GM20000 (cell line): ENCODE data around the gene LRBA.
A peak's percentile ranks its signal among the peaks of the same experiment; 100 is the strongest.

Experiments used
- DNase-seq: peaks from one replicate; pipeline ENCODE4 v3.0.0; 2012; ENCODE audit warnings: low spot score
- CTCF ChIP-seq: IDR thresholded peaks from 2 replicates; pipeline ENCODE4 v1.5.1; 2012; ENCODE audit warnings: mild to moderate bottlenecking, control low read depth; ENCODE audit errors: extremely low read depth, missing control alignments

The LRBA gene

GRCh38 chr4:150852216-150852615 lies 162.9 kb downstream of the LRBA start:
- no peak for DNase-seq
- TF ChIP-seq CTCF, result no peak

- DNase-seq, result no peak
- TF ChIP-seq CTCF, result no peak
Observed at GRCh38 chr4:150849016-150849415, 166.1 kb downstream of the LRBA start.

GRCh38 chr4:150828159-150828558 lies 186.9 kb downstream of the LRBA start:
- DNase-seq, result peak; percentile 55
- peak; percentile 11 for TF ChIP-seq CTCF

GRCh38 chr4:150827226-150827625 lies 187.9 kb downstream of the LRBA start:
- DNase-seq, result no peak
- no peak for TF ChIP-seq CTCF

GRCh38 chr4:150826306-150826705 lies 188.8 kb downstream of the LRBA start:
- no peak for TF ChIP-seq CTCF
- DNase-seq, result no peak

- no peak for DNase-seq
- no peak for TF ChIP-seq CTCF
Observed at GRCh38 chr4:150822407-150822806, 192.7 kb downstream of the LRBA start.

GRCh38 chr4:150821641-150822040 lies 193.4 kb downstream of the LRBA start:
- TF ChIP-seq CTCF, result no peak
- DNase-seq, result no peak
